HepG2 (cell line): Measurements from ENCODE around the gene UQCRC1. TPM values are rescaled to one million over a fixed set of nuclear protein-coding genes. Genes with fewer than 3 reads are reported as not detected.

Experiments used
- AHDC1 ChIP-seq: sonication (generic); formaldehyde crosslinking; IDR thresholded peaks from 2 replicates; pipeline ENCODE4 v1.5.1; 2020; ENCODE audit warnings: mild to moderate bottlenecking, missing genetic modification reagents, borderline replicate concordance
- CBX5 ChIP-seq: sonication (generic); formaldehyde crosslinking; IDR thresholded peaks from 2 replicates; pipeline ENCODE4 v1.4.0; 2020; ENCODE audit warnings: missing genetic modification reagents, borderline replicate concordance
- ELF3 ChIP-seq: IDR thresholded peaks from 2 replicates; pipeline ENCODE4 v1.6.1; 2016; ENCODE audit warnings: missing genetic modification reagents, missing compliant biosample characterization
- PAWR ChIP-seq: sonication (generic); formaldehyde crosslinking; IDR thresholded peaks from 2 replicates; pipeline ENCODE4 v1.4.0; 2020; ENCODE audit warnings: missing genetic modification reagents, mild to moderate bottlenecking, borderline replicate concordance
- ZBTB2 ChIP-seq: sonication (generic); formaldehyde crosslinking; IDR thresholded peaks from 2 replicates; pipeline ENCODE4 v1.8.0; 2022; ENCODE audit warnings: low read depth, missing genetic modification reagents
- ZMYM3 ChIP-seq: sonication (generic); formaldehyde crosslinking; IDR thresholded peaks from 2 replicates; pipeline ENCODE4 v1.5.1; 2020; ENCODE audit warnings: mild to moderate bottlenecking, missing genetic modification reagents
- ZNF101 ChIP-seq: sonication (generic); formaldehyde crosslinking; IDR thresholded peaks from 2 replicates; pipeline ENCODE4 v1.4.0; 2020; ENCODE audit warnings: mild to moderate bottlenecking, low read depth, missing genetic modification reagents, borderline replicate concordance
- ZNF503 ChIP-seq: sonication (generic); formaldehyde crosslinking; IDR thresholded peaks from 2 replicates; pipeline ENCODE4 v1.4.0; 2020; ENCODE audit warnings: missing genetic modification reagents
- polyA plus RNA-seq, 8 experiments: library from polyadenylated mRNA; depleted of rRNA in 3 of 8; stranded (reverse) in 7 of 8; unstranded in 1 of 8; fragments of >200 nt; fragmentation: Illumina TruSeq in 4 of 8; extraction: Trizol in 4 of 8; gene quantifications; 2 replicates each; pipeline versions ENCODE4 v1.2.1 to v1.2.3, GENCODE V29; 2011 to 2016; ENCODE audit warnings: low read depth in 4 of 8, missing spikeins in 1 of 8, mixed read lengths in 1 of 8; ENCODE audit not compliant: insufficient read depth in 1 of 8
- total RNA-seq, 5 experiments: library from RNA; depleted of rRNA; stranded (reverse); fragments of >200 nt; fragmentation: Illumina TruSeq; extraction: Trizol; gene quantifications; 2 replicates each; pipeline ENCODE4 v1.2.3, GENCODE V29; 2016; ENCODE audit warnings: low read depth in 1 of 5
- TF ChIP-seq, protein P1 (sequence below): sonication (generic); formaldehyde crosslinking; IDR thresholded peaks from 2 replicates; pipeline ENCODE4 v1.8.0; 2022; ENCODE audit warnings: missing genetic modification reagents, mild to moderate bottlenecking, moderate library complexity, borderline replicate concordance
- TF ChIP-seq, protein P2 (sequence below): sonication (generic); formaldehyde crosslinking; IDR thresholded peaks from 2 replicates; pipeline ENCODE4 v1.8.1; 2023; ENCODE audit warnings: mild to moderate bottlenecking, inconsistent platforms, moderate library complexity, missing genetic modification reagents, borderline replicate concordance
- TF ChIP-seq, protein P3 (sequence below): sonication (generic); formaldehyde crosslinking; IDR thresholded peaks from 2 replicates; pipeline ENCODE4 v1.4.0; 2020; ENCODE audit warnings: missing genetic modification reagents, mild to moderate bottlenecking, borderline replicate concordance

Gene UQCRC1
- total and polyA plus RNA-seq, 2 of the 13 experiments (the other 11 are each of a cell fraction or from before 2014, with no cell fraction given): 316 to 680 TPM

GRCh38 chr3:48635222-48636021 lies 26.0 kb upstream of the UQCRC1 start, which contains the start of gene SLC26A6 (continued):
- TF ChIP-seq, protein P1, sequence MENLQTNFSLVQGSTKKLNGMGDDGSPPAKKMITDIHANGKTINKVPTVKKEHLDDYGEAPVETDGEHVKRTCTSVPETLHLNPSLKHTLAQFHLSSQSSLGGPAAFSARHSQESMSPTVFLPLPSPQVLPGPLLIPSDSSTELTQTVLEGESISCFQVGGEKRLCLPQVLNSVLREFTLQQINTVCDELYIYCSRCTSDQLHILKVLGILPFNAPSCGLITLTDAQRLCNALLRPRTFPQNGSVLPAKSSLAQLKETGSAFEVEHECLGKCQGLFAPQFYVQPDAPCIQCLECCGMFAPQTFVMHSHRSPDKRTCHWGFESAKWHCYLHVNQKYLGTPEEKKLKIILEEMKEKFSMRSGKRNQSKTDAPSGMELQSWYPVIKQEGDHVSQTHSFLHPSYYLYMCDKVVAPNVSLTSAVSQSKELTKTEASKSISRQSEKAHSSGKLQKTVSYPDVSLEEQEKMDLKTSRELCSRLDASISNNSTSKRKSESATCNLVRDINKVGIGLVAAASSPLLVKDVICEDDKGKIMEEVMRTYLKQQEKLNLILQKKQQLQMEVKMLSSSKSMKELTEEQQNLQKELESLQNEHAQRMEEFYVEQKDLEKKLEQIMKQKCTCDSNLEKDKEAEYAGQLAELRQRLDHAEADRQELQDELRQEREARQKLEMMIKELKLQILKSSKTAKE: 0 out of 2 replicates have a peak, but pooled peaks have one; percentile 19
- peak; percentile 84 for TF ChIP-seq ZMYM3 (CRISPR knock-in tag)
- 0 out of 2 replicates have a peak, but pooled peaks have one; percentile 42 for TF ChIP-seq ZNF101 (CRISPR knock-in tag)
- 0 out of 2 replicates have a peak, but pooled peaks have one; percentile 45 for TF ChIP-seq ZNF503
- TF ChIP-seq CBX5 (CRISPR knock-in tag): no peak
- TF ChIP-seq, protein P2, sequence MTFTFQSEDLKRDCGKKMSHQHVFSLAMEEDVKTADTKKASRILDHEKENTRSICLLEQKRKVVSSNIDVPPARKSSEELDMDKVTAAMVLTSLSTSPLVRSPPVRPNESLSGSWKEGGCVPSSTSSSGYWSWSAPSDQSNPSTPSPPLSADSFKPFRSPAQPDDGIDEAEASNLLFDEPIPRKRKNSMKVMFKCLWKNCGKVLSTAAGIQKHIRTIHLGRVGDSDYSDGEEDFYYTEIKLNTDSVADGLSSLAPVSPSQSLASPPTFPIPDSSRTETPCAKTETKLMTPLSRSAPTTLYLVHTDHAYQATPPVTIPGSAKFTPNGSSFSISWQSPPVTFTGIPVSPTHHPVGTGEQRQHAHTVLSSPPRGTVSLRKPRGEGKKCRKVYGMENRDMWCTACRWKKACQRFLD: peak; percentile 49; the same call in 1 of the 2 replicates
- TF ChIP-seq, protein P3, sequence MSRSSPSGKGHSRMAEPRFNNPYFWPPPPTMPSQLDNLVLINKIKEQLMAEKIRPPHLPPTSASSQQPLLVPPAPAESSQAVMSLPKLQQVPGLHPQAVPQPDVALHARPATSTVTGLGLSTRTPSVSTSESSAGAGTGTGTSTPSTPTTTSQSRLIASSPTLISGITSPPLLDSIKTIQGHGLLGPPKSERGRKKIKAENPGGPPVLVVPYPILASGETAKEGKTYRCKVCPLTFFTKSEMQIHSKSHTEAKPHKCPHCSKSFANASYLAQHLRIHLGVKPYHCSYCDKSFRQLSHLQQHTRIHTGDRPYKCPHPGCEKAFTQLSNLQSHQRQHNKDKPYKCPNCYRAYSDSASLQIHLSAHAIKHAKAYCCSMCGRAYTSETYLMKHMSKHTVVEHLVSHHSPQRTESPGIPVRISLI (CRISPR knock-in tag): no peak
- TF ChIP-seq AHDC1 (CRISPR knock-in tag): no peak
- no peak for TF ChIP-seq PAWR (CRISPR knock-in tag)
- TF ChIP-seq ZBTB2 (CRISPR knock-in tag): no peak; the same call in 1 of the 2 replicates
- TF ChIP-seq ELF3 (CRISPR knock-in tag): no peak; the same call in 1 of the 2 replicates
